ENCODE data around the gene SEPTIN8. TPM values are rescaled to one million over a fixed set of nuclear protein-coding genes. Genes with fewer than 3 reads are reported as not detected.
A peak's percentile ranks its signal among the peaks of the same experiment; 100 is the strongest.

SEPTIN8 gene
- total and polyA plus RNA-seq, 8 donors, result 15.5 to 47.3 (median 32.3) TPM

DNA sequence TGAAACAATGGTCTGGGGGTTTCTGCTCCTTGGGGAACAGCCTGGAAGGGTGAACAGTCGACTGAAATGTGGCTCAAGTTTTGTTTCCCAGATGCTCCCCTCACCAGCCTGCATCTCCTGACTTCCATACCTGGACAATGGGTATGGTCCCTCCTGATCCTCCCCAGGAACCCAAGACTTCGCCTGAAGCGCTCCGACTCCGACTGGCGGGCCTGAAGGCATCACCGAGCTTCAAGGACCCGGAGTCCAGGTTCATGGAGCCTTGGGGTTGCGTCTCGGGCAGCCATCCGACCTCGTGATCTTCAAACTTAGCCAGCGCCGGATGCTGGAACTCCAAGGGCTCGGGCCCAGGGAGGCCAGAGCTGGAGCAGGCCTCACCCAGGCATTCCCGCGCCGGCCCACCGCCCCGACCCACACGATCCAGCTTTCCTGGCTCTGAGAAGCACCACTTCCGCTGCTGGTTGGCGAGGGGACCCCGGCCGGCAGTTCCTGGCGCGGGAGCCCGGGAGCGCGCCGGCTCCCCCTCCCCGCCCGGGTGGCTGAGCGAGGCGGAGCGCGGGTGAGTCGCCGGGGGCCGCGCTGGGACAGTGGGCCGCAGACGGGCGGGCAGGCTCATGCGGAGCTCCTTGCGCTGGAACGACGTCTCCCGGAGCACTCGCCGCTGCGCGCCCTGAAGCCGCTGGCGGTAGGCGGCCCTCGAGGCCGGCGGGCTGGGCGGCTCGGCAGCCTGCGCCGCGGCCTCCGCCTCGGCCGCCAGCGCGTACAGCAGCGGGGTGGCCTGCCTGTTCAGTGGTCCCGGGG is 48.2 kb upstream of the SEPTIN8 start:
- peaks cover 17 to 58% (median 30%) of the 10 kb centered on the region in 4 donors for H3K4me1 ChIP-seq
- intact Hi-C loops (cut with DNase I; ENCODE audit: low total_unique reads), result no loop called here
- H3K27ac ChIP-seq, result no peak overlapping the region
- WGBS, 5 donors, result 59 to 100% (median 71%) methylated on average over 13 to 71 of the region's 71 CpGs
- peak overlapping the region; percentile 15 to 30 (median 28) for H3K4me3 ChIP-seq
- H3K27me3 ChIP-seq, result peaks cover 0 to 74% (median 5%) of the 10 kb centered on the region in 3 donors
- H3K9me3 ChIP-seq, result no peaks in the 10 kb centered on the region
- TF ChIP-seq POLR2AphosphoS5 (IDR thresholded peaks at IDR 0.05), result no peak
- TF ChIP-seq, protein P1, sequence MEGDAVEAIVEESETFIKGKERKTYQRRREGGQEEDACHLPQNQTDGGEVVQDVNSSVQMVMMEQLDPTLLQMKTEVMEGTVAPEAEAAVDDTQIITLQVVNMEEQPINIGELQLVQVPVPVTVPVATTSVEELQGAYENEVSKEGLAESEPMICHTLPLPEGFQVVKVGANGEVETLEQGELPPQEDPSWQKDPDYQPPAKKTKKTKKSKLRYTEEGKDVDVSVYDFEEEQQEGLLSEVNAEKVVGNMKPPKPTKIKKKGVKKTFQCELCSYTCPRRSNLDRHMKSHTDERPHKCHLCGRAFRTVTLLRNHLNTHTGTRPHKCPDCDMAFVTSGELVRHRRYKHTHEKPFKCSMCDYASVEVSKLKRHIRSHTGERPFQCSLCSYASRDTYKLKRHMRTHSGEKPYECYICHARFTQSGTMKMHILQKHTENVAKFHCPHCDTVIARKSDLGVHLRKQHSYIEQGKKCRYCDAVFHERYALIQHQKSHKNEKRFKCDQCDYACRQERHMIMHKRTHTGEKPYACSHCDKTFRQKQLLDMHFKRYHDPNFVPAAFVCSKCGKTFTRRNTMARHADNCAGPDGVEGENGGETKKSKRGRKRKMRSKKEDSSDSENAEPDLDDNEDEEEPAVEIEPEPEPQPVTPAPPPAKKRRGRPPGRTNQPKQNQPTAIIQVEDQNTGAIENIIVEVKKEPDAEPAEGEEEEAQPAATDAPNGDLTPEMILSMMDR (IDR thresholded peaks at IDR 0.05), result no peak
- no peak for TF ChIP-seq EP300 (IDR thresholded peaks at IDR 0.05)
- no peak for TF ChIP-seq POLR2A (IDR thresholded peaks at IDR 0.05)
- H3K36me3 ChIP-seq, result peaks cover 0 to 34% (median 27%) of the 10 kb centered on the region in 4 donors
- peak in 1 of 2 donors; percentile 57 for DNase-seq

DNA sequence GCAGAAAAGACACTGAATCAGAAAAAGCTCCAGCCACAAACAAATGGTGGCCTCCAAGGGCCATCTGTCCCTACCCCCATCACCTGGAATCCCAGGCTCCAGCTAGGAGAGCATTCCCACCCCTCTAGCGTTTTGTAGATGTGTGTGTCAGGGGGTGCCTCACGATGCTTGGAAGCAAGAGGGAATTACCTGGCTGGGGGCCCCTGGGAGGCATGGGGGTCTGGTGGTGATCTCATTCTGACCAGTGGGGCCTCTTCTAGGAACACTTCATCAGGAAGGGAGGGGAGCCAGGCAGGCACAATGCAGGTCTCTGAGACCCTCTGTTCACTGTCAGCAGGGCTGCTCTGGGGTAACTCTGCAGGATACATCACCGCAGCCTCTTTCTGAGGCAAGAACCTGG is 47.4 kb upstream of the SEPTIN8 start:
- Histone ChIP-seq H3K9me3 (no peaks in the 10 kb centered on the region), H3K27ac (no peak overlapping the region), H3K4me1 (peaks cover 21 to 61% (median 32%) of the 10 kb centered on the region in 4 donors), H3K4me3 (no peak overlapping the region), H3K36me3 (peaks cover 0 to 34% (median 27%) of the 10 kb centered on the region in 4 donors), H3K27me3 (peaks cover 0 to 72% (median 5%) of the 10 kb centered on the region in 3 donors)
- intact Hi-C loops (cut with DNase I; ENCODE audit: low total_unique reads), result no loop called here
- 91 to 100% (median 97%) methylated on average over 3 of the region's 3 CpGs for WGBS, 5 donors
- DNase-seq, result no peak
- no peak for TF ChIP-seq POLR2AphosphoS5 (IDR thresholded peaks at IDR 0.05)
- TF ChIP-seq, protein P1 (IDR thresholded peaks at IDR 0.05), result no peak
- TF ChIP-seq POLR2A (IDR thresholded peaks at IDR 0.05), result no peak

DNA sequence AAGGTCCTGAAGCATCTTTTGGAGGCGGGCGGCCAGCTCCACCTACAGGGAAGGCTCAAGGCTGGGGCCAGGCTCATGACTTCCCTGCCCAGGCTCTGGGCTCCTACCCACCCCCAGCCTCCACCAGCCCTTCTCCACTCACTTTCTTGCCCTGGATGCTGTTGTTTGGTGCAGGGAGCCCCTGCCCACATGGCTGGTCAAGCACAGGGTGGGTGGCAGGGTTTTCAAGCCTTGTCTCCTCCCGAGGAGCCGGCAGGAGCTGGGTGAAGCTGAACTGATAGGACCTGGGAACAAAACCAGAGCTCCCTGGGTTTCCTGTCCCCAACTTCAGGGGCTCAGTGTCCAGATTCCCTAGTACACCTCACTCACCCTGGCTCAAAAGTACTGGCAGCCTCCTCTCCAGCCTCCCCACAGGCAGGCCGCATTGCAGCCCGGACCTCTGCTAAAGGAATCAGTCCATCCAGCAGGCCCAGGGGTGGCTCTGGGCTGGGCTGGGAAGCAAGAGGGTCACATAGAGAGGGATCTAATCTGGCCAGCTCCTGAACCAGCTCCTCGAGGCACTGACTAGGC is 46.5 kb upstream of the SEPTIN8 start:
- no peak for TF ChIP-seq POLR2AphosphoS5 (IDR thresholded peaks at IDR 0.05)
- no peak for TF ChIP-seq EP300 (IDR thresholded peaks at IDR 0.05)
- TF ChIP-seq, protein P1 (IDR thresholded peaks at IDR 0.05), result no peak
- TF ChIP-seq POLR2A (IDR thresholded peaks at IDR 0.05), result no peak
- intact Hi-C loops (cut with DNase I; ENCODE audit: low total_unique reads), result no loop called here
- WGBS, 5 donors, result 68 to 86% (median 76%) methylated on average over 7 of the region's 7 CpGs
- peak overlapping the region in 1 of 5 donors; percentile 27 for H3K27ac ChIP-seq
- peaks cover 0 to 71% (median 5%) of the 10 kb centered on the region in 3 donors for H3K27me3 ChIP-seq
- H3K9me3 ChIP-seq, result no peaks in the 10 kb centered on the region
- peaks cover 0 to 34% (median 27%) of the 10 kb centered on the region in 4 donors for H3K36me3 ChIP-seq
- H3K4me1 ChIP-seq, result peaks cover 20 to 60% (median 29%) of the 10 kb centered on the region in 4 donors
- peak overlapping the region in 3 of 4 donors; percentile 11 to 34 (median 29) for H3K4me3 ChIP-seq
- DNase-seq, result no peak

DNA sequence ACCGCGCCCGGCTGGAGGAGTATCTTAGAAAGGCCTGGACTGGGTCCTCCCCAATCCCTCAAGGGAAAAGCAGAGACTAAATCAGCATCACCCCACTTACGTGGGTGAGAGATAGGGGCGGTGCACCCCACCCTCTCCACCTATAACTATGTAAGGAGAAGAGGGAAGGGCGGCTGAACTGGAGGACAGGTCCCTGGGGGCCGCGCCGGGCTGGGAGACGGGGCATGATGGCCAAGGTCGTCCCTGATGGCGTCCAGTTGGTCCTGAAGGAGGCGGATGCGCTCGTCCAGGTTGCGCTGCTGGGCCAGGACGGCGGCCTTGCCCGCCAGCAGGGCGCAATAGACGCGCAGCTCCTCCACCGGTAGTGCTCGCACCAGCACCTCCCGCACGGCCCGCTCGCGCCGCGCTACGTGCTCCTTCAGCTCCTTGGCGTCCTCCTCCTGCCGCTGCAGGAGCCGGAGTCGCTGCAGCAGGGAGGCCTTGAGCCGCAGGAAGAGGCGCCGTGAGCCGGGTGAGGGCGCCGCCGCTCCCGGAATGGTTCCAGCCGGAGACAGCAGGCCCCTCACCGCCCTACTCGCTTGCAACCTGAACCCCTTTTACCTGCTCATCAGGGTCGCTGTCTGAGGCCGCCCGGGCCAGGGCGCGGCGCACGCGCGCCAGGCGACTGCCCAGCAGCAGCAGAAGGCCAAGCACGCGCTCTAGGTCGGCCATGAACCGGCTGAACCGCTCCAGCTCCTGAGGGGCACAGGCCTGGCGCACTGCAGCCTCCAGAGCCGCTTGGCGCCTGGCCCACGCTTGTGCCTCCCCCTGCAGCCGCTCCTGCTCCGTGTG is 45.8 kb upstream of the SEPTIN8 start:
- 37 to 61% (median 41%) methylated on average over 23 to 68 of the region's 68 CpGs for WGBS, 5 donors
- intact Hi-C loops (cut with DNase I; ENCODE audit: low total_unique reads), result no loop called here
- H3K27me3 ChIP-seq, result peaks cover 0 to 66% (median 5%) of the 10 kb centered on the region in 3 donors

More for the DNA sequence above, 45.8 kb upstream of the SEPTIN8 start:
- Histone ChIP-seq H3K4me1 (peaks cover 20 to 58% (median 29%) of the 10 kb centered on the region in 4 donors), H3K27ac (peak overlapping the region in 2 of 5 donors; percentile 14 to 27), H3K9me3 (no peaks in the 10 kb centered on the region), H3K4me3 (peak overlapping the region; percentile 11 to 34 (median 26)), H3K36me3 (peaks cover 0 to 34% (median 27%) of the 10 kb centered on the region in 4 donors)
- TF ChIP-seq, protein P1 (IDR thresholded peaks at IDR 0.05), result no peak
- no peak for TF ChIP-seq POLR2A (IDR thresholded peaks at IDR 0.05)
- no peak for TF ChIP-seq POLR2AphosphoS5 (IDR thresholded peaks at IDR 0.05)
- no peak for TF ChIP-seq EP300 (IDR thresholded peaks at IDR 0.05)
- DNase-seq, result peak in 1 of 2 donors; percentile 83
